GM06990 (cell line): ENCODE results near the gene RIT2.

Experiments
- DNase-seq: peaks from one replicate; pipeline ENCODE4 v3.0.0-alpha.2; 2011; ENCODE audit not compliant: insufficient read length; ENCODE audit errors: extremely low read depth
- H3K27me3 ChIP-seq: replicated peaks from 2 replicates; pipeline ENCODE4 v1.6.0; 2011; ENCODE audit warnings: low read length; ENCODE audit not compliant: control insufficient read depth, insufficient read depth
- H3K36me3 ChIP-seq: 2 replicates; pipeline ENCODE4 v1.5.1; 2011; ENCODE audit warnings: low read length; ENCODE audit not compliant: control insufficient read depth, insufficient read depth
- H3K4me3 ChIP-seq: replicated peaks from 2 replicates; pipeline ENCODE4 v1.5.1; 2011; ENCODE audit warnings: low read depth, mild to moderate bottlenecking, control low read depth, low read length
- CTCF ChIP-seq: IDR thresholded peaks from 2 replicates; pipeline ENCODE4 v1.5.1; 2011; ENCODE audit warnings: low read length, control low read depth, mild to moderate bottlenecking, inconsistent platforms; ENCODE audit not compliant: insufficient read depth, poor library complexity, severe bottlenecking

RIT2 gene

GRCh38 chr18:43031169-43031568 is 84.3 kb downstream of the RIT2 start:
- no peak for TF ChIP-seq CTCF
- H3K36me3 ChIP-seq, result no peaks in the 10 kb centered on the region
- H3K4me3 ChIP-seq, result no peak overlapping the region
- no peak for DNase-seq
- no peaks in the 10 kb centered on the region for H3K27me3 ChIP-seq

- no peak for TF ChIP-seq CTCF
- Histone ChIP-seq H3K4me3 (no peak overlapping the region), H3K36me3 (no peaks in the 10 kb centered on the region), H3K27me3 (no peaks in the 10 kb centered on the region)
- no peak for DNase-seq
Measured at GRCh38 chr18:43029414-43029813, 86.1 kb downstream of the RIT2 start.

GRCh38 chr18:43022874-43023273 is 92.6 kb downstream of the RIT2 start:
- Histone ChIP-seq H3K27me3 (no peaks in the 10 kb centered on the region), H3K36me3 (no peaks in the 10 kb centered on the region), H3K4me3 (no peak overlapping the region)
- TF ChIP-seq CTCF, result no peak
- DNase-seq, result no peak

GRCh38 chr18:43017622-43018021 is 97.9 kb downstream of the RIT2 start:
- Histone ChIP-seq H3K36me3 (no peaks in the 10 kb centered on the region), H3K27me3 (no peaks in the 10 kb centered on the region), H3K4me3 (no peak overlapping the region)
- DNase-seq, result no peak
- TF ChIP-seq CTCF, result no peak

- no peak overlapping the region for H3K4me3 ChIP-seq
- no peak for TF ChIP-seq CTCF
- no peaks in the 10 kb centered on the region for H3K27me3 ChIP-seq
- no peaks in the 10 kb centered on the region for H3K36me3 ChIP-seq
- no peak for DNase-seq
Measured at GRCh38 chr18:43013486-43013885, 102.0 kb downstream of the RIT2 start.

GRCh38 chr18:43012951-43013350 is 102.5 kb downstream of the RIT2 start:
- TF ChIP-seq CTCF, result no peak
- H3K36me3 ChIP-seq, result no peaks in the 10 kb centered on the region
- H3K4me3 ChIP-seq, result no peak overlapping the region
- no peak for DNase-seq
- H3K27me3 ChIP-seq, result no peaks in the 10 kb centered on the region
